H1 (cell line): ENCODE results near the gene NCLN. TPM values are rescaled to one million over a fixed set of nuclear protein-coding genes. Genes with fewer than 3 reads are reported as not detected.
A peak's percentile ranks its signal among the peaks of the same experiment; 100 is the strongest.

Source experiments
- CTCF ChIA-PET: fragments of 300-600 bp; sonication (Branson Sonifier 250); formaldehyde crosslinking; loops from one replicate; lab custom pipeline; 2021; ENCODE audit not compliant: partially characterized antibody; lab: Charles Lee
- POLR2A ChIA-PET: fragments of 300-600 bp; sonication (Branson Sonifier 250); formaldehyde crosslinking; loops from one replicate; lab custom pipeline; 2021; ENCODE audit warnings: inconsistent platforms; ENCODE audit not compliant: partially characterized antibody; lab: Charles Lee
- DNase-seq, 2 experiments: peaks; one replicate each; pipeline versions ENCODE4 v3.0.0 to v3.0.0-alpha.2; 2010 to 2022; ENCODE audit warnings: low spot score in 2 of 2, low read depth in 1 of 2, mixed read lengths in 1 of 2
- FAIRE-seq: peaks from 2 replicates; lab custom pipeline; 2011; peaks lifted over from hg19 to GRCh38; lab: Jason Lieb, UNC
- H2AFZ ChIP-seq: 2 replicates; pipeline ENCODE4 v1.8.1; 2012; ENCODE audit warnings: low read length, inconsistent platforms
- H2AK5ac ChIP-seq: 2 replicates; pipeline ENCODE4 v1.6.1; 2013; ENCODE audit warnings: low read depth, low read length
- H2BK120ac ChIP-seq: replicated peaks from 2 replicates; pipeline ENCODE3; 2013; ENCODE audit warnings: low read depth, low read length, inconsistent platforms
- H2BK12ac ChIP-seq: 2 replicates; pipeline ENCODE4 v1.6.1; 2013; ENCODE audit warnings: low read depth, low read length
- H2BK15ac ChIP-seq: 2 replicates; pipeline ENCODE4 v1.6.1; 2013; ENCODE audit warnings: low read length
- H2BK20ac ChIP-seq: 2 replicates; pipeline ENCODE4 v1.6.1; 2013; ENCODE audit warnings: low read length
- H2BK5ac ChIP-seq: 2 replicates; pipeline ENCODE4 v1.6.1; 2013; ENCODE audit warnings: low read depth, low read length
- H3K14ac ChIP-seq: 2 replicates; pipeline ENCODE4 v1.6.1; 2013; ENCODE audit warnings: inconsistent platforms; ENCODE audit not compliant: insufficient read length
- H3K18ac ChIP-seq: 2 replicates; pipeline ENCODE4 v1.6.1; 2013; ENCODE audit warnings: low read length; ENCODE audit errors: extremely low read depth
- H3K23ac ChIP-seq: 2 replicates; pipeline ENCODE4 v1.6.1; 2013; ENCODE audit warnings: inconsistent platforms; ENCODE audit not compliant: insufficient read length
- H3K23me2 ChIP-seq: 2 replicates; pipeline ENCODE4 v1.6.1; 2013; ENCODE audit warnings: low read depth, low read length
- H3K27ac ChIP-seq: 2 replicates; pipeline ENCODE4 v1.6.1; 2011; ENCODE audit warnings: low read depth, low read length, inconsistent platforms
- H3K27me3 ChIP-seq, 4 experiments: replicated peaks in 1 of 4; 1 replicate in 1 of 4; 2 replicates in 3 of 4; pipeline versions ENCODE4 v1.6.1 to v1.8.1; 2011 to 2013; ENCODE audit warnings: low read length in 3 of 4, mild to moderate bottlenecking in 3 of 4, inconsistent platforms in 2 of 4, mixed read lengths in 2 of 4, moderate library complexity in 1 of 4; ENCODE audit not compliant: control insufficient read depth in 3 of 4, insufficient read depth in 3 of 4; ENCODE audit errors: extremely low read depth in 1 of 4
- H3K36me3 ChIP-seq, 4 experiments: 2 replicates each; pipeline versions ENCODE4 v1.6.1 to v1.8.1; 2011 to 2013; ENCODE audit warnings: mild to moderate bottlenecking in 4 of 4, low read length in 3 of 4, moderate library complexity in 2 of 4, control low read depth in 1 of 4, inconsistent platforms in 1 of 4; ENCODE audit not compliant: insufficient read depth in 4 of 4, control insufficient read depth in 2 of 4
- H3K4ac ChIP-seq: replicated peaks from 2 replicates; pipeline ENCODE3; 2013; ENCODE audit warnings: low read length, low read depth, mixed read lengths, inconsistent platforms; ENCODE audit not compliant: insufficient read length
- H3K4me1 ChIP-seq, 4 experiments: replicated peaks in 1 of 4; 1 replicate in 1 of 4; 2 replicates in 3 of 4; pipeline versions ENCODE4 v1.6.1 to v1.8.1; 2011 to 2013; ENCODE audit warnings: low read length in 3 of 4, inconsistent platforms in 2 of 4, mixed read lengths in 1 of 4; ENCODE audit not compliant: insufficient read depth in 4 of 4, control insufficient read depth in 3 of 4
- H3K4me2 ChIP-seq, 2 experiments: 2 replicates each; pipeline versions ENCODE4 v1.6.1 to v1.8.1; 2011 to 2013; ENCODE audit warnings: low read depth in 2 of 2, low read length in 2 of 2, control low read depth in 1 of 2, inconsistent platforms in 1 of 2, mild to moderate bottlenecking in 1 of 2; ENCODE audit not compliant: insufficient read depth in 1 of 2
- H3K4me3 ChIP-seq, 4 experiments: fragments of 200-600, 300-600 bp in 1 of 4; sonication (generic), shearing (Covaris generic), sonication (Bioruptor Twin) in 1 of 4; 2 replicates each; pipeline versions ENCODE4 v1.5.1 to v1.8.1; 2011 to 2016; ENCODE audit warnings: low read length in 4 of 4, low read depth in 3 of 4, control low read depth in 2 of 4, inconsistent platforms in 2 of 4, mild to moderate bottlenecking in 2 of 4, mixed read lengths in 1 of 4, moderate library complexity in 1 of 4; ENCODE audit not compliant: insufficient read depth in 2 of 4; ENCODE audit errors: extremely low read depth in 1 of 4
- H3K56ac ChIP-seq: replicated peaks from 2 replicates; pipeline ENCODE3; 2013; ENCODE audit warnings: low read depth, mild to moderate bottlenecking, mixed read lengths, low read length, inconsistent platforms; ENCODE audit not compliant: insufficient read length
- H3K79me1 ChIP-seq: 2 replicates; pipeline ENCODE4 v1.6.1; 2013; ENCODE audit warnings: low read depth, low read length, control low read depth
- H3K79me2 ChIP-seq, 2 experiments: 2 replicates each; pipeline versions ENCODE4 v1.6.1 to v1.8.1; 2012 to 2013; ENCODE audit warnings: low read length in 2 of 2, mild to moderate bottlenecking in 2 of 2, inconsistent platforms in 1 of 2; ENCODE audit not compliant: insufficient read depth in 2 of 2, control insufficient read depth in 1 of 2
- H3K9ac ChIP-seq, 4 experiments: replicated peaks in 1 of 4; 1 replicate in 1 of 4; 2 replicates in 3 of 4; pipeline versions ENCODE4 v1.6.1 to v1.8.1; 2011 to 2013; ENCODE audit warnings: low read depth in 3 of 4, low read length in 3 of 4, control low read depth in 2 of 4, mild to moderate bottlenecking in 2 of 4, moderate library complexity in 2 of 4, inconsistent platforms in 1 of 4; ENCODE audit errors: extremely low read depth in 1 of 4
- H3K9me3 ChIP-seq, 2 experiments: 2 replicates each; pipeline versions ENCODE4 v1.6.1 to v1.8.1; 2012 to 2013; ENCODE audit warnings: mild to moderate bottlenecking in 2 of 2, moderate library complexity in 2 of 2, control low read depth in 1 of 2, inconsistent platforms in 1 of 2, low read depth in 1 of 2, low read length in 1 of 2, mixed read lengths in 1 of 2; ENCODE audit not compliant: insufficient read depth in 2 of 2
- H4K20me1 ChIP-seq, 2 experiments: replicated peaks in 1 of 2; 2 replicates each; pipeline versions ENCODE3 to v1.8.1; 2011 to 2013; ENCODE audit warnings: inconsistent platforms in 2 of 2, low read length in 2 of 2, mild to moderate bottlenecking in 1 of 2; ENCODE audit not compliant: insufficient read depth in 2 of 2, control insufficient read depth in 1 of 2
- H4K5ac ChIP-seq: 2 replicates; pipeline ENCODE4 v1.6.1; 2013; ENCODE audit warnings: low read length, low read depth, mixed read lengths, inconsistent platforms; ENCODE audit not compliant: insufficient read length
- H4K8ac ChIP-seq: 2 replicates; pipeline ENCODE4 v1.8.0; 2013; ENCODE audit warnings: mild to moderate bottlenecking, moderate library complexity, low read length, inconsistent platforms; ENCODE audit not compliant: insufficient read depth; ENCODE audit errors: extremely low read depth
- H4K91ac ChIP-seq: replicated peaks from 2 replicates; pipeline ENCODE3; 2013; ENCODE audit warnings: low read length, mixed read lengths, inconsistent platforms; ENCODE audit not compliant: insufficient read length
- ASH2L ChIP-seq: fragments of 200-600, 300-600 bp; sonication (generic); IDR thresholded peaks from one replicate; pipeline ENCODE4 v1.7.1; 2017; ENCODE audit warnings: low read length
- BRCA1 ChIP-seq: IDR thresholded peaks from 2 replicates; pipeline ENCODE4 v1.6.1; 2012; ENCODE audit warnings: low read depth, low read length, improper control_type of control experiment
- CEBPB ChIP-seq: IDR thresholded peaks from 2 replicates; pipeline ENCODE4 v1.6.1; 2012; ENCODE audit warnings: low read depth, low read length
- CHD1 ChIP-seq: IDR thresholded peaks from 2 replicates; pipeline ENCODE4 v1.6.1; 2012; ENCODE audit warnings: low read depth, low read length, improper control_type of control experiment
- CTBP2 ChIP-seq: IDR thresholded peaks from 2 replicates; pipeline ENCODE4 v1.7.0; 2011; ENCODE audit warnings: borderline replicate concordance, mild to moderate bottlenecking, moderate library complexity, mixed read lengths, low read length; ENCODE audit not compliant: insufficient read depth, insufficient read length
- E2F6 ChIP-seq: IDR thresholded peaks from 2 replicates; pipeline ENCODE4 v1.6.1; 2012; ENCODE audit warnings: inconsistent platforms
- GTF2F1 ChIP-seq: IDR thresholded peaks from 2 replicates; pipeline ENCODE4 v1.6.1; 2012; ENCODE audit warnings: low read depth, low read length, improper control_type of control experiment, borderline replicate concordance
- NANOG ChIP-seq: IDR thresholded peaks from 2 replicates; pipeline ENCODE4 v1.6.1; 2011; ENCODE audit warnings: low read length, low read depth, mild to moderate bottlenecking, inconsistent platforms; ENCODE audit not compliant: insufficient read depth, poor library complexity, severe bottlenecking
- POLR2AphosphoS5 ChIP-seq: IDR thresholded peaks from 2 replicates; pipeline ENCODE4 v1.6.1; 2011; ENCODE audit warnings: low read depth, low read length
- SIN3A ChIP-seq, 2 experiments: IDR thresholded peaks in 1 of 2; conservative IDR thresholded peaks in 1 of 2; 2 replicates each; pipeline ENCODE4 v1.6.1; 2011 to 2012; ENCODE audit warnings: low read length in 2 of 2, improper control_type of control experiment in 1 of 2, low read depth in 1 of 2, mild to moderate bottlenecking in 1 of 2
- SIRT6 ChIP-seq: IDR thresholded peaks from one replicate; pipeline ENCODE4 v1.7.1; 2012; ENCODE audit warnings: low read length, inconsistent platforms
- SP2 ChIP-seq: IDR thresholded peaks from 2 replicates; pipeline ENCODE4 v1.6.1; 2012; ENCODE audit warnings: mild to moderate bottlenecking, low read length, inconsistent platforms
- SP4 ChIP-seq: IDR thresholded peaks from 2 replicates; pipeline ENCODE4 v1.6.1; 2012; ENCODE audit warnings: low read length, inconsistent platforms
- TCF12 ChIP-seq: IDR thresholded peaks from 2 replicates; pipeline ENCODE4 v1.6.1; 2011; ENCODE audit warnings: low read depth, mild to moderate bottlenecking, low read length
- TEAD4 ChIP-seq: IDR thresholded peaks from 2 replicates; pipeline ENCODE4 v1.6.1; 2012; ENCODE audit warnings: low read depth, low read length, inconsistent platforms, mixed read lengths
- YY1 ChIP-seq: IDR thresholded peaks from 2 replicates; pipeline ENCODE4 v1.6.1; 2011; ENCODE audit warnings: low read depth, mild to moderate bottlenecking, low read length
- polyA plus RNA-seq, 7 experiments: library from polyadenylated mRNA; depleted of rRNA in 3 of 7; stranded (reverse) in 5 of 7; unstranded in 2 of 7; fragments of >200 nt in 5 of 7; fragments of 200-250 nt in 2 of 7; gene quantifications; 1 replicate in 5 of 7; 2 replicates in 1 of 7; 4 replicates in 1 of 7; pipeline versions ENCODE4 v1.2.1 to v1.2.3, GENCODE V29; 2011 to 2013; ENCODE audit warnings: missing spikeins in 2 of 7, mixed read lengths in 2 of 7
- total RNA-seq: library from RNA; stranded (reverse); fragmentation: NEBNext Ultra II Directional; extraction: Animal tissue kit (Norgen Biotek cat#: 25700); gene quantifications from 2 replicates; pipeline ENCODE4 v1.2.1, GENCODE V29; 2021

NCLN gene
- total and polyA plus RNA-seq, 2 of the 8 experiments (the other 6 are each of a cell fraction or from before 2014, with no cell fraction given) = 89.2 to 103 TPM

- H2AK5ac ChIP-seq = no peak overlapping the region
- no peaks in the 10 kb centered on the region; a peak in 1 of 7 replicates for H3K27me3 ChIP-seq
- H2BK20ac ChIP-seq = no peak overlapping the region
- H3K23me2 ChIP-seq = peaks cover 9% of the 10 kb centered on the region; the same call in 1 of the 2 replicates
- no peak overlapping the region for H2BK15ac ChIP-seq
- no peak overlapping the region for H4K91ac ChIP-seq
- H3K23ac ChIP-seq = no peak overlapping the region
- no peak overlapping the region for H3K4me2 ChIP-seq
- no peak overlapping the region for H3K4me3 ChIP-seq
- no peak overlapping the region for H3K4ac ChIP-seq
- CTCF ChIA-PET = interaction anchor here (2.5 to 3.1 kb wide), 2 partner anchors 21 kb away, joined by 11 to 12 read pairs; no protein-coding TSS in a partner anchor
- no peak overlapping the region for H3K27ac ChIP-seq
- no peak overlapping the region for H2BK5ac ChIP-seq
- H3K36me3 ChIP-seq = peaks cover 0 to 2% (median 0%) of the 10 kb centered on the region in 4 experiments; a peak in 2 of 8 replicates
- no peak overlapping the region for H2BK120ac ChIP-seq
- no peaks in the 10 kb centered on the region for H3K79me2 ChIP-seq
- no peaks in the 10 kb centered on the region for H3K79me1 ChIP-seq
- H3K4me1 ChIP-seq = no peaks in the 10 kb centered on the region
- H3K56ac ChIP-seq = peak overlapping the region; percentile 10
- H4K20me1 ChIP-seq = peaks cover 2 to 10% of the 10 kb centered on the region in 2 experiments
- POLR2A ChIA-PET = interaction anchor here (1.2 to 1.6 kb wide), 2 partner anchors 9 to 20 kb away, joined by 3 to 4 read pairs; no protein-coding TSS in a partner anchor
- no peak overlapping the region for H2BK12ac ChIP-seq
- no peak overlapping the region for H3K14ac ChIP-seq
- DNase-seq = no peak
- FAIRE-seq = no peak
- H2AFZ ChIP-seq = no peak overlapping the region
- H3K9me3 ChIP-seq = peaks cover 3 to 8% of the 10 kb centered on the region in 2 experiments; a peak in 2 of 4 replicates
- H4K8ac ChIP-seq = no peak overlapping the region
- no peak overlapping the region for H4K5ac ChIP-seq
- H3K9ac ChIP-seq = no peak overlapping the region
- no peak overlapping the region for H3K18ac ChIP-seq
- TF ChIP-seq YY1 (no peak), CTBP2 (no peak), TEAD4 (no peak), CEBPB (no peak), POLR2AphosphoS5 (no peak), E2F6 (no peak), GTF2F1 (no peak), ASH2L (no peak), NANOG (no peak), SP2 (no peak), SIN3A (conservative IDR thresholded peaks at IDR 0.05 in 1 of 2, IDR thresholded peaks at IDR 0.05 in 1 of 2; ENCODE audit: low read depth in 1 of 2, low read length in 2 of 2) (no peak), CHD1 (no peak), SIRT6 (no peak), BRCA1 (no peak), TCF12 (no peak), SP4 (no peak)
These were observed 68.8 kb downstream of the NCLN start for GRCh38 chr19:3254520-3254919.
